ENCODE data around the gene DAAM2.

The DAAM2 gene

DNA sequence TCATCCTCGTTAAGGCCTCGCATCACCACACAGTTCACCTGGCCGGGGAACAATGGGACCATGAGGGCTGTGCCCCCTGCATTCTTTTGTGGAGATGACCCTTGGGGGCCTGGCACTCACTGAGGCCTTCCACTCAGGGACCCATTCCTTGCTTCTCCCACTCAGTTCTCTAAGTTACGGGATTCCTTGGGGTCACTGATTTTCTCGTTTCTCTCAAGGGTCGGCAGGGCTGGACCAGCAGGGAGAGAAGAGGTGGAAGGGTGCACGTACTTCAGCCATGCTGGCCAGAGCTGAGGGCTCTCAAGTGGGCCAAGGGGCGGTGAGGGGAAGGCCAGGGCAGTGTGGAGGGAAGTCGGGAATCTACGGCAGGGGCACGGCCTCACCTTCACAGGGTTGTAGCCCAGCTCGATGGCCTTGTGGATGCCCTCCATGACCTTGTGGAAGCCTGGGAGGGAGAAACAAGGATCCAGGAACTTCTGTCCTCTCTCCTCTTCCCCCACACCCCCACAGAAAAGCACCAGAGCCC lies 121.3 kb downstream of the DAAM2 start:
- no peak for DNase-seq

DNA sequence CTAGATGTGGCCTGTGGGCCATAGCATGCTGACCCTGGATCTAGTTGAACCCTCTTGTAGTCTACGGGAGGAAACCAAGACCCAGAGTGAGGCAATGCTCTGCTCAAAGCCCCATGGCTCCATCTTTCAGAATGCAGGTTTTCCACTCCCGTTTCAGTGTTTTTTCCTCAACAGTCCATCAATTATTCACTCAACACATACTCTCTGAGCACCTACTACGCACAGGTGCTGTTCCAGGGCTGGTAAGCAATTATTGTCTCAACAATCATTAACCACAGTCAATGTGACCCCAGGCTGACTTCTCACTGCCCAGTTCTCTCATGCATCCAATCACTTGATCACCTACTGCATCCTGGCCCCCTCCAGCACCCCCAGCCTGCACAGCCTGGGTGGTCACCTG lies 122.1 kb downstream of the DAAM2 start:
- no peak for DNase-seq

DNA sequence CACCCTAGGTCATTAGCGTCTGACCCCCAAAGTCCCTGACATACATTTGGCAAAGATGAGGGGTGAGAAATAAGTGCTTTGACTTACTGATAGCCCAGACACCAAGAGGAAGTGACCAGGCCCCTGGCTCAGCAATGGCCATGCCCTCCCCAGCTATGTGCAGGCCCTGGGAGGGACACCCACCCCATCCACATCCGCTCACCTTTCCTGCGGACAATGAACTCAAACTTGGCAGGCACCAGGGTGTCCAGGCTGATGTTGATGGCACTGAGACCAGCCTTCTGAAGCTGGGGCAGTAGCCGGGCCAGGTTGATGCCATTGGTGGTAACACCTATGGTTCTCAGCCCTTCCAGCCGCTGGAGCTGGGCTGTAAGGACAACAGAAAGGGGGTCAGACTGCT lies 123.7 kb downstream of the DAAM2 start:
- no peak for DNase-seq

DNA sequence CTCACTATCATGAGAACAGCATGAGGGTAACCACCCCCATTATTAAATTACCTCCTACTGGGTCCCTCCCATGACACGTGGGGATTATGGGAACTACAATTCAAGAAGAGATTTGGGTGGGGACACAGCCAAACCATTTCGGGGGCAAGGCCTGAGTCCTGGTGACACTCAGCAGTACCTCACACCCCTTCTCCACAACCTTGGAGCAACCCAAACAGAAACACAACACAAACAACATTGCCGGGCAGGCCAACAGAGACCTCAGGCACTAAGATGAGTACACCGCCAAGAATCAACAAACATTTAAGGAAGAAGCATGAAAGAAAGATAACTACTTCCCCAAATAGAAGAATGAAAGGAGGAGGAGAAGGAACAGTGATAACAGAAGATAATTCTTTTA lies 125.2 kb downstream of the DAAM2 start:
- no peak for DNase-seq

DNA sequence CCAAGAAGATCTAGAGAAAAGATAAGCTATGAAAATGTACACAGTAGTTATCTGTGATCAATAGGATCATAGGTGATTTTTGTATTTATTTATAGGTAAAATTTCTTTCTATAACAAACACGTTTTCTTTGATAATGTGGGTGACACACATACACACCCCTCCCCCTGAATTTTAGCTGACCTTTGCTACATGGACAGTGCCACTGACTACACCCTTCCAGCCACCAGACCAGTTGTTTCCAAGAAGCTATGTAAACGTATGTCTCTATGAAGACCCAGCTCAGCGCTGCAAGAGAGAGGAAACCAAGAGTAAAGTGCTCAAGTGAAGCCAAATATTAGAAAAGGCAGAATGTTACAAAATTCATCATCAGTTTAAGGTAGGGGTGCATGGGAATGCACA lies 125.8 kb downstream of the DAAM2 start:
- DNase-seq = no peak

DNA sequence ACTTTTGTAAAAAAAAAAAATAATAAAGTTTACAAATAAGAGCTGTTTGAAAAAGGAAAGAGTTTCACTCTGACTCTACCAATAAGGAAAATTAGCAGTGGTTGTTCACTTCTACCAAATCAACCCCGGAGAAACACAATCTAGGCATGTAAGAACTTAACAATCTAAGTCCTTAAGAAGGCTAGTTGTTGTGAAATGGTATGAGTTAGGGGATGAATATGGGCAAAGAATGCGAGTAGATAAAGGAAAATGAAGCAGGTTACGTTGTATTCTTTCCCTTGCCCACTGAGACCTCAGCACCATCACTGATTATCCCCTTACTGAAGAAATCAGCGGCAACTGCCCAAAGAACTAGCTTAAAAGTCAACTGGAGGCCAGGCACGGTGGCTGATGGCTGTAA lies 126.7 kb downstream of the DAAM2 start:
- no peak for DNase-seq

DNA sequence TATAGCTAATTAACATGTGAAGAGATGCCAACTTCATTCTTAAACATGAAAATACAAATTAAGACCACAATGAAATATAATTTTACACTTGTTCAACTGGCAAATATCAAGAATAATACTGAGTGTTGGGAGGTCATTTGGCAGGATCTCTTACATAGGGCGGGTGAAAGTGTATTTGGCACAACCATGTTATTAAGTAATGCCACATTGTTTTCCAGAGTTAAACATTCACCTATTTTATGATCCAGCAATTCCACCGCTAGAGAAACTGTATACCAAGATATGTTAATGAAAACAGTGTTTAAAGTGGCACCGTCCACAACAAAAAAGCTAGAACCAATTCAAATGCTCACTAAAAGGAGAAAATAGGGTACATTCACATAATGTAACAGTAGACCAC lies 128.0 kb downstream of the DAAM2 start:
- no peak for DNase-seq

DNA sequence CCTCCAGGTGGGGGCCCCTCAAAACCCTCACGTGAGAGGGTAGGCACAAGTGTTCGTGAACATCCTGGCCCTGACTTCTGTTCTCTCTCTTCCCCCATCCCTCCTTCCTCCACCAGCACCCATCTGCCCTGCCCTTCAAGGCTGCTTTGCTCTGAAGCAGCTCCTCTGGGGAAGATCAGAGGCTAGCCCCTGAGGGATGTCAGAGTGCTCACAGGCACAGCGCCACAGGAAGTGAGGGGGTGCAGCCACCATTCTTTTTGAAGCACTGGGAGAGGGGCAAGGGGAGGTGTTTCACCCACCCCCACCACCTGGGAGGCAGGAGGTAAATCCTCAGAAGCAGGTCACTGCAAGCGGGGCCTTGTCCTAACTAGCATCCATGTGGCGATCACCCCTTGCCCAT lies 130.6 kb downstream of the DAAM2 start:
- no peak for DNase-seq

DNA sequence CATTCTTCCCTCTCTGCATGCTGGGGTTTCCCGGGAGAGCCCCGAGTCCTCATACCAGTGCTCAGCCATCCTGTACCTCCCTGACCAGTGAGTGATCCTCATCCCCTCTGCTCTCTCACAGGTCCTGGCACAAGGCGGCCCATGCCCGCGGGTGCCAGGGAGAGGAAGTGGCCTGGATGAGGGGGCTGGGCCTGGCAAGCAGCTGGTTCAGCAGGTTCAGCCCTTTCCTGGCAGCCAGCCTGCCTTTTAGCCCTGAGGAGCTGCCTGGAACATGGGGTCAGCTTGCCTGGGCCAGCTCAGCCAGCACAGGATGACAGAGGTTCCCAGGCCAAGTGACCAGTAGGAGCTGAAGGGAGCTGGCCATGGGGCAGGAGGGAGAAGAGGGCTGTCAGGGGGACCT lies 131.2 kb downstream of the DAAM2 start:
- DNase-seq = no peak

DNA sequence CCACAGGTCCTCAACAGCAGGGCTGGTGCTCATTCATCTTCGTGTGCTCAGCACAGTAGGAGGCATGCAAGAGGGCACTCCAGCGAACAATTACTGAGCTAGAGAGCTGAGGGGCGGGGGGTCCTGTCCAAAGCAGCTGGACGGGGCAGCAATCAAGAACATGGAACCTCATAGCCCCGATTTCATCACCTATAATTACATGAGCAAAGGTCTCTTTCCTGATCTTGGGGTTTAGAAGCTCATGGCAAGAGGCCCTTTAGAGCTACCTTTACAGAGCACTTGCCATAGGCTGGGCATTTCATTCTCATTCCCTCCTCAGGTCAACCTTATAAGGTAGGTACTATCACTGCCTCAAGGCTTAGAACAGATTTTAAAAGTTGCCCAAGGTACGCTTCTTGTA lies 131.7 kb downstream of the DAAM2 start:
- DNase-seq = no peak

DNA sequence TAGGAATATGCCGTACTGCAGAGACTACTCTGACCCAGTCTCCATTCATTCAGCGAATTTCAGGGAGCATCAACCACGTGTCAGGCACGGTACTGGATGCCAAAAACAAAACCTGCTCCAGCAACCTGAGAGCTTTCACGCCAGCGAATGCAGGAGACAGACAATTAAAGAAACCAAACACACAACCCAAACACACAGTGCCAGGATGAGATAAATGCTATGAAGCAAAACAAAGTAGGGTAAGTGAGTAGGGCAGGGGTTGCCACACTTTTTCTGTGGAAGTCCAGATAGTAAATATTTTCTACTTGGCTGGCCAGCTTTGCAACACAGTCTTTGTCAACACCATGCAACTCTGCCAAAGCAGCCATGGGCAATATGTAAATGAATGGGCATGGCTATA lies 132.1 kb downstream of the DAAM2 start:
- DNase-seq = no peak

DNA sequence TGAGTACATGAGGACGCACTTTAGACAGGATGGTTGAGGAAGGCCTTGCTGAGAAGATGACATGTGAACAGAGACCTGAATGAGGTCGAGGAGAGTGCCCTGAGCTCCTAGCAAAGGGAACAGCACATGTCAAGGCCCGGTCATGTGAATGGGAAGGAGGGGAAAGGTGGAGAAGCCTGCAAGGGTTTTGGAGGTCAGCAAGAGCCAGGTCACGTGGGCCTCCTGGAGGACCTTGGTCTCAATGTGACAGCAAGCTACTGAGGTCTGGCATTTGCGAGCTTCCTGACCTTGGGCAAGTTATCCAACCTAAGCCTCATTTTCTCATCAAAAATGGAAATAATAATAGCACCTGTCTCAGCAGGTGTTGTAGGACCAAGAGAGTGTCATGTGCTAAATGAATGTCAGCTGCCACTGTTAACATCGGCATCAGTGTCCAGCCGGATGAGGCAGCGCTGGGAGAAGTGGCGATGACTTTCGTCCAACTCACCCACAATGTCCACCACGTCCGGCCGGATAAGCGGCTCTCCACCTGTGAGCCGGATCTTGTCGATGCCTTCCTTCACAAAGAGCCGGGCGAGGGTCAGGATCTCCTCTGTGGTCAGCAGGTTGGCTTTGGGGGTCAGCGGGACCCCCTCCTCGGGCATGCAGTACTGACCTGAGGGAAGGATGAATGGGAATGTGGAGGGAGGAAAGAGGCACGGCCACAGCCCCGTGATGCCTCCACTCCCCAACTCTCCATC lies 133.2 kb downstream of the DAAM2 start:
- no peak for DNase-seq

DNA sequence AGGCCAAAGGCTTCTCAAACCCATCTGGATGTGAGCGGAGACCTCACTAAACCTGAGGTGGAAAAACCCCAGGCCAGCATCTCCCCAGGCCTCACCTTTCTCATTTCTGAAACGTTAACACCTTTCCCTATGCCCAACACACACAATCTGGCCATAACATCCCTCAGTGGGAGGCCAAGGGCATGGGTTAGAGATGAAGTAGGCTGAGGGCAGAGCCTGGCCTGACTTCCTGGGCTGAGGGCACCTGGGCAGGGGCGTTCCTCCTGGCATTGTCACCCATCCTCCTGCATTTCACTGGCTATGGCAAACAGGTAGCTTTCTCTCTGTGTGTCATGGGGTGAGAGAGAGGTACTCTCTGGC lies 133.7 kb downstream of the DAAM2 start:
- no peak for DNase-seq

DNA sequence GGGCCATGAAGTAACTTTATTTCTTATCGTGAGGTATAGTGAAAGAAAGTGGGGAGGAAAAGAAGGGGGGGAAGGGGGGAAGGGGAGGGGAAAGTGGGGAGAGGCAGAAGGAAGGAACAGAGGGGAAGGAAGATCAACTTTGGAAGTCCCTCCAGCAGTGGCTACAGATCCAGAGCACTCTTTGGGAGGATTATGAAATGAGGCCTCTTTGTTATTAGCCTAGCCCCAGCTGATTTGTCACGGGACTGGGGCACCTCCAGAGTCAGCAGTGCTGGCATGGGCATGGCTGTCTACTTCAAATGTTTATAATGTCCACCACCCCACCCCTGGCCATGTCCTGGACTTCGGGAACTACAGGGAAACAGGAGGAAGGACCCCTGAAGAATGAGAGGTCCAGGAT lies 134.5 kb downstream of the DAAM2 start:
- DNase-seq = no peak

DNA sequence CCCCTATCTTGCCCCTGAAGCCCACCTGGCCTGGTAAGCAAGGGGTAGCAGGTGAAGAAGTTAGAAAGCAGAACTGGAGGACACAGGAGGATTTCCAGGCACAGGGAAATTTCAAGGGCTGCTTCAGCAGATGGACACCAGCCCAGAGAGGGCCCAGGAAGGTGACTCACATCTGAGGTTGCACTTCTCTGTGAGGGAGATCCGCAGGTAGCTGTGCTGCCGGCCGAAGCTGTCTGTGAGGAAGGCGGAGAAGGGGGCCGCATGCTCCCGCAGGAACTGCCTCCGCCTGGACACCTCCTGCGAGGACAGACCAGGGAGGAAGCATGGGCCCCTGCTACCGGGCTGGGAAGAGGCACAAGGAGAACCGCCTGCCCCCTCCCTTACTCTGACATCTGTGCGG lies 135.0 kb downstream of the DAAM2 start:
- no peak for DNase-seq

DNA sequence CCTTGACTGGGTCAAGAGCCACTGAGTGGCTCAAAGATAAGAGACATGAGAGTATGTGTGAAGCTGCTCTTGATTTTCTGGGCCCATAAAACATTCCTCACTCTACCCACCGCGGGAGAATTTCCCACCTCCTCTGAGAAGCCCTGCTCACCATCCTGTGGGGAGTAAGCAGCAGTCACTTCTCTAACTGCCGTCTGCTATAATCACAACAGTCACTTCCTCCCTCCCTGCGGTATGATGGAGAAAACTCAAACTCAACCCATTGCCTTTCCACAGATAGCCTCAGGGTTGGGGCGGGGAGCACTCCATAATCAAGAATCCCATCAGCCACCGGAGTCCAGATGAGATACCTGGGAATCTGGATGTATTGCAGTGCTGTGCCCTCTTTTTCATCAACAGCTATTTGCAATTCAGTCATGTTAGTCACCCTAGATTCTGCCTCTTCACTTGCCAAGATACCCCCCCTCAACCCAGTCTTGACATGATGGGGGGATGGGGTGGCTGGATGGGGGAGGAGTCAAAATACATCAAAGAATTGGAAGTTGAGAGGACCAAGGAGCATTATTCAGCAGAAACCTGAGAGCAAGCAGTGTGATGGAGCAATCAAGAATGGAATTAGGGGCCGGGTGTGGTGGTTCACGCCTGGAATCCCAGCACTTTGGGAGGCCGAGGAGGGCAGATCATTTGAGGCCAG lies 137.0 kb downstream of the DAAM2 start:
- DNase-seq = no peak

DNA sequence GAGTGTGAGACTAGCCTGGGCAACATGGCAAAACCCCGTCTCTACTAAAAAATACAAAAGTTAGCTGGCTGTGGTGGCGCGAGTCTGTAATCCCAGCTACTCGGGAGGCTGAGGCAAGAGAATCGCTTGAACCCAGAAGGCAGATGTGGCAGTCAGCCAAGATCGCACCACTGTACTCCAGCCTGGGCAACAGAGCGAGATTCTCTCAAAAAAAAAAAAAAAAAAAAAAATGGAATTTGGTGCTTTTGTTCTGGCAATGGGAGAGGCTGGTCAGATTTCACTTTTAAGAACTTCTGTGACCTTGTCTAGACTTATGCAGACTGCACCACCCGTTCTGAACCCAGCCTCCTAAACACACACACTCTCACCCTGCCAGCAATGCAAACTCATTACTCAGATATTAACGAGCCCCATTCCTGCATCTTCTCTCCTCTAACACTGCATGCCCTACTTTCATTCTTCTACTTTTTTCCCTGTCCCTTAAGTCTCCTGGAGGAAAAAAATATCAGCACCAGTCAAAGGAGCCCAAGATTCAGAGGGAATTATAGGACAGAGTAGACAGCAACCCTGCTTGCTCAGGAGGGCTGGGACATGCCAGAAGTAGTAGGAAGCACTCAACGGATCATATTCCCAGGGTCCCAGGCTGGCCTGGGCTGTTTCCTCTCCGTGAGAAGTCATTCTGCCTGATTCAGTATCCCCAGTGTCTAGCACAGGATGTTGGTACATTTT lies 137.7 kb downstream of the DAAM2 start:
- no peak for DNase-seq

DNA sequence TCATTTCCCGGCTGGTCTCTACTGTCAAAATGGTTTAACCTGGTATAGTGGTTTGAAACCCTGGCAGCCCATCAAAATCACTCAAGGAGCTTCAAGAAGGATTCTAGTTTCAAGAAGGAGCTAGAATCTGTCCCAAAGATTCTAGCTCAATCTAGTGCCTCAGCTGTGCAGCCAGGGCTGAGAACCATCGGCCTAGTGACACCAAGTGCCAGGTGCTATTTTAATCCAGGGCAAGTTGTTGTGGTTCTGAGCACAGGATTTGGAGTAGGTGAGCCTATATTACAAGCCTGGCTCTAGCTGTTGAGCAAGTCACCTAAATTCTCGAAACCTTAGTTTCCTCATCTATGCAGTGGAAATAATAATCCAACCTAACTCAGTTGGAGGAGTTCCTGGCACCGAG lies 138.4 kb downstream of the DAAM2 start:
- DNase-seq = no peak

DNA sequence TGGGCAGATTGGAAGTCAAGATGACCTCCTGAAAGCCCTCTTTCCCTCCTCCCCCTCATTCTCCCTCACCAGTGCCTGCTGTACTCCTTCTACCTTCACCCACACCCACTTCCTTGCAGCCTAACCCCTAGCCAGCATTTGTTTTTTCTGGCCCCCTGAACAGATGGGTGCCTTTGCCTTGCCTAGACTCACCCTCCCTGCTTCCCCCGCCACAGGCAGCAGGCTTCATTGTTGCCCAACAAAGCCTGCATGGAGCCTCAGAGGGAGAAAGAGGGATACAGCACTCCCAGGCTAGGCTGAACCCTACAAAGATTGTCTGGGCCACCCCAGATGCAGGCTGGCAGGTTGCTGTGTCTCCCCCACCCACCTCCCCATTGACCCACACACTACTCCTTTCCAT lies 139.4 kb downstream of the DAAM2 start:
- DNase-seq = no peak

DNA sequence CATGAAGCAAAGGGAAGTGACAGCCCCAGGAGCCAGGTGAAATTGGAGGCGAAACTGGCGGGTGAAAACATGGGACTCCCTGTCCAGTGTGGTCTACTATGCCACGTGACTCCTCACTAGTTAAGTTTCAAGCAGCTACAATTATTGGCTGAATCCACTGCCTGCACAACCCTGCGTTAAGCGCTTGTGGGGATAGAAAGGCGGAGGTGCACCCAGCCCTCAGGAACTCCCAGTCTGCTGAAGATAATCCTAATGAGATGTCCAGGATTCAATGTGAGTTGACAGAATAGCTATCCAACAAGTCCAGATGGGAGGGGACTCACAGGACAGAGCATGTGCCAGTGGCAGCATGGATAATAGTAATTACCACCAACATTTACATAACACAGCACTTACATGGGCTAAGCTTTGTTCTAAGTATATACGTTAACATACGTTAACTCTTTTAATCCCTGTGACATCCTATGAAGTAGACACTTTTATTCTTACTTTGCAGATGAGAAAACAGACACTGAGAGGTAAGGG lies 140.3 kb downstream of the DAAM2 start:
- DNase-seq = no peak

DNA sequence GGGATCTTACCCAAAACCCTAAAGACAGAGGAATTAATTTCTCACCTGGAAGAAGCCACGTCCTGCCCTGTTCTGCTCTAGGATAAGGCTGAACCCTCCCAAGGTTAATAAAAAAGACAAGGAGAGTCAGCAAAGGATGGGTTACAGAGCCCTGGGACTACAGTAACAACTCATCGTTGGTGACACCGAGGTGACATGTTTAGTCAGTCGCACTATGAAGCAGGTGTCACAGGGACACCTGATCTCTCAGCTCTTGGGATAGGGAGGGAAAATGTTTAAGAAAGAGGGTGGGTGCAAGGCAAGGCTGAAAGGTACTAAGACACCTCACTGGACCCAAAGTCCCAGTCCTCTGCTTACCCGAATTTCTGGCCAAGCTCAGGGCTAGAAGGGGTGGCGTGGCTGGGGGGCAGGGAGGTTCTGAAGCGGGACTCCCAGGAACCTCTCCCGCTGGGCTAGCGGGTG lies 141.5 kb downstream of the DAAM2 start:
- no peak for DNase-seq

DNA sequence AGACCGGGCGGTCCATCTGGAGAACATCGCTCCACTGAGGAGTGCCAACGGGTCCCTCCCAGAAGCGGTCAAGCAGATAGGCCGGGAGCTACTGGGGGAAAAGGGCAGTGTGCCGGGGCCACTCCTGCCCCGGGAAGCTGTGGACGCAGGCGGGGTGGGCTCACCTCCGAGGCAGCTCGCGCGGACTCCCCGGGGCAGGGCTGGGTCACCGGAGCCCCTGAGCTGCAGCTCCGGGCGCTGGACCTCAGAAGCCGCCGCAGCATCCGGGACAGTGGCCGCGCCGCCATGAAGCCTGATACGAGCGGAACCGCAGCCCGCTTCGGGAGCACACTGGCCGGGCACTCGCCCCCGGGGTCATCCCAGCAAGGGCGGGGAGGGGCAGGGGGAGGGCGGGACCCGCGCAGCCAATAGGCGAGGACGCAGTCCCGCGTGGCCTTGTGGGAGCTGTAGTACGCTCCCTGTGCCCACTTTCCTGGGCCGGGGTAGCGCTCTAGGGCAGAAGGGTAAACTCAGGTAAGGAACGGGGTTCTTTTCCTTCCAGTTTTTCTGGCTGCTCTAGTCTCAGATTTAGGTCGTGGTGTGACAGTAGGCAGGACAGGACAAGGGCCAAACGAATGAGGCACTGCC lies 142.1 kb downstream of the DAAM2 start, which contains the start of gene MOCS1:
Gene MOCS1 (minus strand): TSS at position 332 of the 627 bp plus-strand sequence. CDS start 45 bp downstream, at position 287.
- peak; percentile 81 for DNase-seq

DNA sequence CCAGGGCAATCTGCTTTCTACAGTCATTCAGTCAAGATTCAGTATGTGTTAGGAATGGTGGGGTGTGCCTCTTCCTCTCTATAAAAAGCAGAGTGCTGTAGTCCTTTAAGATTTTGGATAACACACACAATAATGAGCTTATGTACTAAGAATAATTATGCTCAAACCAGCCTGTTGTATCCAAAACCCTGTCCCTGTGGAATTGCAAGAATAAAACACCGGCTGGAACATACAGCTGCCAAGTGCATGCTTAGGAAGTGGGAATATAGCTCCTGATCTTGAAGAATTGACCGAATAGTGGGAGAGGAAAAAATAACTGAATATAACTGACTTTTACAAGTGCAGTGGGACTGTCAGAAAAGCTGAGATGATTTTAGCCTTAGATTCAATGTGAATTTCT lies 143.1 kb downstream of the DAAM2 start:
- DNase-seq = no peak

Data from left hindlimb (tissue), 1 donor.